WTC11 (cell line): ENCODE measurements around the gene SOCS7.

Experiments used
- ATF1 ChIP-seq: sonication (generic); formaldehyde crosslinking; IDR thresholded peaks from 2 replicates; pipeline ENCODE4 v1.8.1; 2023; ENCODE audit warnings: mild to moderate bottlenecking, moderate library complexity, missing genetic modification reagents
- ATF2 ChIP-seq: sonication (generic); formaldehyde crosslinking; IDR thresholded peaks from 2 replicates; pipeline ENCODE4 v1.8.1; 2022; ENCODE audit warnings: low read depth, missing genetic modification reagents, borderline replicate concordance
- CREM ChIP-seq: sonication (generic); formaldehyde crosslinking; IDR thresholded peaks from 2 replicates; pipeline ENCODE4 v1.8.1; 2022; ENCODE audit warnings: mild to moderate bottlenecking, missing genetic modification reagents, moderate library complexity
- CTCF ChIP-seq: fragments of 200-600 bp; IDR thresholded peaks from 2 replicates; pipeline ENCODE4 v1.8.0; 2022; ENCODE audit warnings: antibody characterized with exemption
- E2F5 ChIP-seq: sonication (generic); formaldehyde crosslinking; IDR thresholded peaks from 2 replicates; pipeline ENCODE4 v1.8.1; 2022; ENCODE audit warnings: mild to moderate bottlenecking, moderate library complexity, missing genetic modification reagents
- ETV6 ChIP-seq: sonication (generic); formaldehyde crosslinking; IDR thresholded peaks from 2 replicates; pipeline ENCODE4 v1.8.1; 2022; ENCODE audit warnings: mild to moderate bottlenecking, missing genetic modification reagents
- FOXP1 ChIP-seq: sonication (generic); formaldehyde crosslinking; IDR thresholded peaks from 2 replicates; pipeline ENCODE4 v1.8.0; 2022; ENCODE audit warnings: missing genetic modification reagents, mild to moderate bottlenecking, moderate library complexity, borderline replicate concordance
- HMGXB4 ChIP-seq: sonication (generic); formaldehyde crosslinking; IDR thresholded peaks from 2 replicates; pipeline ENCODE4 v1.8.1; 2023; ENCODE audit warnings: mild to moderate bottlenecking, moderate library complexity, missing genetic modification reagents
- JUN ChIP-seq: sonication (generic); formaldehyde crosslinking; IDR thresholded peaks from 2 replicates; pipeline ENCODE4 v1.8.0; 2023; ENCODE audit warnings: mild to moderate bottlenecking, missing genetic modification reagents
- KAT7 ChIP-seq: sonication (generic); formaldehyde crosslinking; IDR thresholded peaks from 2 replicates; pipeline ENCODE4 v1.8.1; 2023; ENCODE audit warnings: missing genetic modification reagents, mild to moderate bottlenecking, borderline replicate concordance
- MAX ChIP-seq: sonication (generic); formaldehyde crosslinking; IDR thresholded peaks from 2 replicates; pipeline ENCODE4 v1.8.0; 2022; ENCODE audit warnings: mild to moderate bottlenecking, missing genetic modification reagents
- SOX15 ChIP-seq: fragments of 250-450 bp; sonication (Bioruptor Pico); IDR thresholded peaks from 2 replicates; pipeline ENCODE4 v1.9.0; 2021; ENCODE audit warnings: mild to moderate bottlenecking
- USF1 ChIP-seq: sonication (generic); formaldehyde crosslinking; IDR thresholded peaks from 2 replicates; pipeline ENCODE4 v1.8.0; 2022; ENCODE audit warnings: mild to moderate bottlenecking, missing genetic modification reagents
- ZBTB21 ChIP-seq: sonication (generic); formaldehyde crosslinking; IDR thresholded peaks from 2 replicates; pipeline ENCODE4 v1.8.1; 2023; ENCODE audit warnings: mild to moderate bottlenecking, missing genetic modification reagents, borderline replicate concordance

GRCh38 chr17:38427160-38427949 is 75.7 kb downstream of the SOCS7 start:
- no peak for TF ChIP-seq ZBTB21 (CRISPR knock-in tag)
- no peak for TF ChIP-seq FOXP1 (CRISPR knock-in tag)
- TF ChIP-seq CTCF = no peak
- TF ChIP-seq ATF2 (CRISPR knock-in tag) = no peak
- TF ChIP-seq CREM = no peak
- no peak for TF ChIP-seq MAX (CRISPR knock-in tag)
- no peak for TF ChIP-seq ATF1 (CRISPR knock-in tag)
- TF ChIP-seq ETV6 (CRISPR knock-in tag) = no peak
- no peak for TF ChIP-seq USF1 (CRISPR knock-in tag)
- no peak for TF ChIP-seq HMGXB4 (CRISPR knock-in tag)
- TF ChIP-seq JUN (CRISPR knock-in tag) = no peak
- TF ChIP-seq SOX15 (CRISPR knock-in tag) = no peak
- TF ChIP-seq E2F5 (CRISPR knock-in tag) = no peak
- no peak for TF ChIP-seq KAT7 (CRISPR knock-in tag)
